OCI-LY3 (cell line): ENCODE measurements around the gene FBXL13.

Source experiments
- H2AFZ ChIP-seq: fragments of 200-600, 300-600 bp; shearing (Covaris generic); 2 replicates; pipeline ENCODE4 v1.6.0; 2014; ENCODE audit warnings: antibody characterized with exemption, low read depth, low read length
- H3K27ac ChIP-seq: fragments of 200-600, 300-600 bp; sonication (generic); 2 replicates; pipeline ENCODE4 v1.5.1; 2014; ENCODE audit warnings: mild to moderate bottlenecking, low read length, moderate library complexity, mixed read lengths
- H3K27me3 ChIP-seq: fragments of 200-600, 300-600 bp; sonication (generic); 2 replicates; pipeline ENCODE4 v1.6.1; 2014; ENCODE audit warnings: low read depth, low read length, mixed read lengths
- H3K36me3 ChIP-seq: fragments of 200-600, 300-600 bp; sonication (generic); replicated peaks from 2 replicates; pipeline ENCODE3; 2014; ENCODE audit warnings: low read depth, low read length, mixed read lengths
- H3K4me1 ChIP-seq: fragments of 300-600, 200-600 bp; sonication (generic); 2 replicates; pipeline ENCODE4 v1.6.1; 2014; ENCODE audit warnings: low read length, mixed read lengths
- H3K4me2 ChIP-seq: fragments of 200-600, 300-600 bp; sonication (generic); 2 replicates; pipeline ENCODE4 v1.6.1; 2014; ENCODE audit warnings: low read length, mixed read lengths
- H3K4me3 ChIP-seq: fragments of 300-600, 200-600 bp; sonication (generic); 2 replicates; pipeline ENCODE4 v1.5.1; 2014; ENCODE audit warnings: antibody characterized with exemption, mild to moderate bottlenecking, low read length, moderate library complexity
- H3K79me2 ChIP-seq: fragments of 300-600, 200-600 bp; shearing (Covaris generic); 2 replicates; pipeline ENCODE4 v1.6.1; 2014; ENCODE audit warnings: mild to moderate bottlenecking, low read length, mixed read lengths
- H3K9ac ChIP-seq: fragments of 300-600, 200-600 bp; shearing (Covaris generic); 2 replicates; pipeline ENCODE4 v1.6.0; 2014; ENCODE audit warnings: mild to moderate bottlenecking, low read length, moderate library complexity
- H3K9me3 ChIP-seq: fragments of 200-600, 300-600 bp; shearing (Covaris generic); 2 replicates; pipeline ENCODE4 v1.6.1; 2014; ENCODE audit warnings: low read length, mixed read lengths; ENCODE audit not compliant: insufficient read depth
- H4K20me1 ChIP-seq: fragments of 200-600, 300-600 bp; sonication (generic); 2 replicates; pipeline ENCODE4 v1.6.1; 2016; ENCODE audit warnings: low read length, mixed read lengths; ENCODE audit not compliant: insufficient read depth
- EZH2phosphoT487 ChIP-seq: fragments of 200-600 bp; shearing (Covaris generic); IDR thresholded peaks from 2 replicates; pipeline ENCODE4 v1.6.1; 2018; ENCODE audit warnings: antibody characterized with exemption, mixed run types, low read depth
- TF ChIP-seq, protein P1 (sequence below): fragments of 200-600, 300-600 bp; sonication (generic); IDR thresholded peaks from 2 replicates; pipeline ENCODE4 v1.5.1; 2014; ENCODE audit warnings: antibody characterized with exemption, low read length, low read depth

The FBXL13 gene

DNA sequence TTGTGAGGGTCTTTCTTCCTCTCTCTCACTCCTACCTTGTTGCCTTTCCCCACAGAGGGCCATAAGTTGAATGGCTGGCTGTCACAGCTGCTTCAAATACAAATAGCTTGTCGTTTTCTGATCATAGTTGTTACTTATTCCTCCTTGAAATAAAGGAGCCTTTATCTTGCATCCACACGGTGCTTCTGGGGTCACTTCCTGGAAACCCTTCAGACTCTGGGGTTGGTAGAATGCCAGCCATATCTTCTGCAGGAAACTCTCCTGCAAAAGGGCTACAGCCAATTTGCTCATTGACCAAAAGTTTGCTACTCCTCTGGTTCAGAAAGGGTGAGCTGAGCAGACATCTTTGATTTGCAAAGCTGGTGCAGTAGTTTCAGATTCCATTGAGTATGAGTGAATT, 255.4 kb downstream of the FBXL13 start:
- no peaks in the 10 kb centered on the region for H3K79me2 ChIP-seq
- no peak overlapping the region for H3K27ac ChIP-seq
- H3K9me3 ChIP-seq, result no peaks in the 10 kb centered on the region
- no peak overlapping the region for H3K9ac ChIP-seq
- H3K27me3 ChIP-seq, result no peaks in the 10 kb centered on the region
- no peaks in the 10 kb centered on the region for H4K20me1 ChIP-seq
- H3K36me3 ChIP-seq, result no peaks in the 10 kb centered on the region
- no peaks in the 10 kb centered on the region for H3K4me1 ChIP-seq
- H3K4me3 ChIP-seq, result no peak overlapping the region
- H3K4me2 ChIP-seq, result no peak overlapping the region
- H2AFZ ChIP-seq, result no peak overlapping the region
- TF ChIP-seq, protein P1, sequence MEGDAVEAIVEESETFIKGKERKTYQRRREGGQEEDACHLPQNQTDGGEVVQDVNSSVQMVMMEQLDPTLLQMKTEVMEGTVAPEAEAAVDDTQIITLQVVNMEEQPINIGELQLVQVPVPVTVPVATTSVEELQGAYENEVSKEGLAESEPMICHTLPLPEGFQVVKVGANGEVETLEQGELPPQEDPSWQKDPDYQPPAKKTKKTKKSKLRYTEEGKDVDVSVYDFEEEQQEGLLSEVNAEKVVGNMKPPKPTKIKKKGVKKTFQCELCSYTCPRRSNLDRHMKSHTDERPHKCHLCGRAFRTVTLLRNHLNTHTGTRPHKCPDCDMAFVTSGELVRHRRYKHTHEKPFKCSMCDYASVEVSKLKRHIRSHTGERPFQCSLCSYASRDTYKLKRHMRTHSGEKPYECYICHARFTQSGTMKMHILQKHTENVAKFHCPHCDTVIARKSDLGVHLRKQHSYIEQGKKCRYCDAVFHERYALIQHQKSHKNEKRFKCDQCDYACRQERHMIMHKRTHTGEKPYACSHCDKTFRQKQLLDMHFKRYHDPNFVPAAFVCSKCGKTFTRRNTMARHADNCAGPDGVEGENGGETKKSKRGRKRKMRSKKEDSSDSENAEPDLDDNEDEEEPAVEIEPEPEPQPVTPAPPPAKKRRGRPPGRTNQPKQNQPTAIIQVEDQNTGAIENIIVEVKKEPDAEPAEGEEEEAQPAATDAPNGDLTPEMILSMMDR, result no peak
- no peak for TF ChIP-seq EZH2phosphoT487

- H4K20me1 ChIP-seq, result no peaks in the 10 kb centered on the region
- H3K27ac ChIP-seq, result no peak overlapping the region
- TF ChIP-seq, protein P1, result no peak
- no peak for TF ChIP-seq EZH2phosphoT487
- no peak overlapping the region for H2AFZ ChIP-seq
- no peak overlapping the region for H3K4me2 ChIP-seq
- H3K9ac ChIP-seq, result no peak overlapping the region
- H3K36me3 ChIP-seq, result no peaks in the 10 kb centered on the region
- no peaks in the 10 kb centered on the region for H3K27me3 ChIP-seq
- H3K79me2 ChIP-seq, result no peaks in the 10 kb centered on the region
- no peak overlapping the region for H3K4me3 ChIP-seq
- no peaks in the 10 kb centered on the region for H3K9me3 ChIP-seq
- H3K4me1 ChIP-seq, result no peaks in the 10 kb centered on the region
Measured at GRCh38 chr7:102817616-102818573, 256.7 kb downstream of the FBXL13 start.

GRCh38 chr7:102814025-102814471, 260.5 kb downstream of the FBXL13 start:
- Histone ChIP-seq H3K79me2 (no peaks in the 10 kb centered on the region), H3K27ac (no peak overlapping the region), H3K4me1 (no peaks in the 10 kb centered on the region), H3K4me3 (no peak overlapping the region), H3K4me2 (no peak overlapping the region), H3K27me3 (no peaks in the 10 kb centered on the region), H3K9me3 (no peaks in the 10 kb centered on the region), H4K20me1 (no peaks in the 10 kb centered on the region), H3K9ac (no peak overlapping the region), H2AFZ (no peak overlapping the region), H3K36me3 (no peaks in the 10 kb centered on the region)
- TF ChIP-seq EZH2phosphoT487, result no peak
- TF ChIP-seq, protein P1, result no peak

GRCh38 chr7:102813191-102814024, 261.2 kb downstream of the FBXL13 start:
- TF ChIP-seq EZH2phosphoT487, result no peak
- TF ChIP-seq, protein P1, result no peak
- H3K4me1 ChIP-seq, result no peaks in the 10 kb centered on the region
- no peaks in the 10 kb centered on the region for H3K36me3 ChIP-seq
- no peak overlapping the region for H3K4me2 ChIP-seq
- no peaks in the 10 kb centered on the region for H3K9me3 ChIP-seq
- no peak overlapping the region for H3K27ac ChIP-seq
- H3K27me3 ChIP-seq, result no peaks in the 10 kb centered on the region
- H3K9ac ChIP-seq, result no peak overlapping the region
- H2AFZ ChIP-seq, result no peak overlapping the region
- H3K4me3 ChIP-seq, result no peak overlapping the region
- no peaks in the 10 kb centered on the region for H3K79me2 ChIP-seq
- H4K20me1 ChIP-seq, result no peaks in the 10 kb centered on the region
